ENCODE data around the gene LYRM7.

DNA sequence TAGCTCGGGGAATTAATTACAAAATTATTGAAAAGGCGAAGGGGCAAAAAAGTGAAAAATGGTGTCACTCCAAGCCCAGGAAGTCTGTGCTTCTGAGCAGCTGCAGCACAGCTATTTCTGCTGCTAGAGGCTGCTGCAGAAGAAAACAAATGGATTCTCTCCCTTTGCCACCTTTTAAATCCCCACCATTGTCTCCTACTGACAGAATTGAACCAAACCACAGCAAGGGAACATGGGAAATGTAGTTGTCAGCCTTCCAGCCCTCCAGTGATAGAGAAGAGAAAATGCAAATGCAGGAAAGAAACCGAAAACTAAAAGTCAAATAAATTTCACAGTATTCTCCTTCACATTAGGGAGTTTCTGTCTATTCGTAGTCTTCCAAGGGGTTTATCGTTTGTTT, 59.7 kb downstream of the LYRM7 start:
- no peak for TF ChIP-seq POLR2A (IDR thresholded peaks at IDR 0.05; ENCODE audit: low read depth, low read length)
- no peak for TF ChIP-seq TAF1 (IDR thresholded peaks at IDR 0.05; ENCODE audit: low read depth, low read length)
- TF ChIP-seq POLR2AphosphoS5 (IDR thresholded peaks at IDR 0.05; ENCODE audit: low read depth, low read length) = no peak
- peak; percentile 84 for TF ChIP-seq POU2F2 (IDR thresholded peaks at IDR 0.05; ENCODE audit: low read depth, low read length)

Data from GM12891 (cell line).